ENCODE measurements around the gene DCST2. TPM values are rescaled to one million over a fixed set of nuclear protein-coding genes. Genes with fewer than 3 reads are reported as not detected.

DCST2 gene
- total and polyA plus RNA-seq, 2 donors from 2014 or later = 0.43 to 1.4 TPM

DNA sequence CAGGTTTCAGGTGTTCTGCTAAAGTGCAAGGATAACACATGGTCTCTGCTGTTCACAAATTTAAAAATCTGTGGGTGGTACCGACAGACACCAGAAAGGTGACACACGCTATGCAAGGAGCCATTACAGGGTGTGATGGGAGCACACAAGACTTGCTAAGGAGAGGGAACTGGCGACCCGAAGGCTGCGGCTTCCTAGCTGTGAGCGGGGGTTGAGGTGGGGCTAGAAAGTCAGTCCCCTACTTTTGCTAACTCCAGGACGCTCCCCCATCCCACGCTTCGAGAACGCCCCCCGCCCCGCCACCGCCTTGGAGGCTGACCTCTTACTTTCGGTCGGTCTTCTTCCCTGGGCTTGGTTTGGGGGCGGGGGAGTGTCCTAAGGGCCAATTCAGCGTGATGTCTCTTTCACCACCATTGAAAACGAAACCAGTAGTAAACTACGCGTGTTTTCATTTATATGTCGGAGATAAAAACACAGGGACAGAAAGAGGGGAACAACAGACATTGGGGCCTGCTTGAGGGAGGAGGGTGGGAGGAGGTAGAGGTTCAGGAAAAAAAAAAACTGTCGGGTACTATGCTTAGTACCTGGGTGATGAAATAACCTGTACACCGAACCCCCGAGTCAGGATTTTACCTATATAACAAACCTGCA, 58.0 kb downstream of the DCST2 start:
- Histone ChIP-seq H3K9ac (ENCODE audit: low read length in 3 of 3) (peak overlapping the region; percentile 75 to 98 (median 97)), H3K36me3 (ENCODE audit: control insufficient read depth in 2 of 3, insufficient read depth in 3 of 3, low read length in 3 of 3) (no peaks in the 10 kb centered on the region), H3K4me1 (ENCODE audit: control insufficient read depth in 2 of 3, insufficient read depth in 2 of 3, low read depth in 1 of 3, low read length in 3 of 3) (peaks cover 7 to 26% (median 18%) of the 10 kb centered on the region in 3 donors), H3K27me3 (ENCODE audit: control insufficient read depth, insufficient read depth, low read length) (no peaks in the 10 kb centered on the region), H3K4me3 (ENCODE audit: low read length in 3 of 3) (peak overlapping the region; percentile 75 to 94 (median 83)), H3K27ac (ENCODE audit: low read depth in 2 of 2, low read length in 2 of 2) (peak overlapping the region; percentile 96 to 98), H3K9me3 (ENCODE audit: control insufficient read depth in 2 of 3, insufficient read depth in 1 of 3, low read length in 3 of 3) (no peaks in the 10 kb centered on the region)
- intact Hi-C loops (cut with DNase I) = no loop called here
- TF ChIP-seq, protein P1, sequence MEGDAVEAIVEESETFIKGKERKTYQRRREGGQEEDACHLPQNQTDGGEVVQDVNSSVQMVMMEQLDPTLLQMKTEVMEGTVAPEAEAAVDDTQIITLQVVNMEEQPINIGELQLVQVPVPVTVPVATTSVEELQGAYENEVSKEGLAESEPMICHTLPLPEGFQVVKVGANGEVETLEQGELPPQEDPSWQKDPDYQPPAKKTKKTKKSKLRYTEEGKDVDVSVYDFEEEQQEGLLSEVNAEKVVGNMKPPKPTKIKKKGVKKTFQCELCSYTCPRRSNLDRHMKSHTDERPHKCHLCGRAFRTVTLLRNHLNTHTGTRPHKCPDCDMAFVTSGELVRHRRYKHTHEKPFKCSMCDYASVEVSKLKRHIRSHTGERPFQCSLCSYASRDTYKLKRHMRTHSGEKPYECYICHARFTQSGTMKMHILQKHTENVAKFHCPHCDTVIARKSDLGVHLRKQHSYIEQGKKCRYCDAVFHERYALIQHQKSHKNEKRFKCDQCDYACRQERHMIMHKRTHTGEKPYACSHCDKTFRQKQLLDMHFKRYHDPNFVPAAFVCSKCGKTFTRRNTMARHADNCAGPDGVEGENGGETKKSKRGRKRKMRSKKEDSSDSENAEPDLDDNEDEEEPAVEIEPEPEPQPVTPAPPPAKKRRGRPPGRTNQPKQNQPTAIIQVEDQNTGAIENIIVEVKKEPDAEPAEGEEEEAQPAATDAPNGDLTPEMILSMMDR (IDR thresholded peaks at IDR 0.05; ENCODE audit: borderline replicate concordance, extremely low read depth, insufficient read depth) = no peak
- DNase-seq (peak; percentile 63 to 90 (median 83)), FAIRE-seq (no peak)

DNA sequence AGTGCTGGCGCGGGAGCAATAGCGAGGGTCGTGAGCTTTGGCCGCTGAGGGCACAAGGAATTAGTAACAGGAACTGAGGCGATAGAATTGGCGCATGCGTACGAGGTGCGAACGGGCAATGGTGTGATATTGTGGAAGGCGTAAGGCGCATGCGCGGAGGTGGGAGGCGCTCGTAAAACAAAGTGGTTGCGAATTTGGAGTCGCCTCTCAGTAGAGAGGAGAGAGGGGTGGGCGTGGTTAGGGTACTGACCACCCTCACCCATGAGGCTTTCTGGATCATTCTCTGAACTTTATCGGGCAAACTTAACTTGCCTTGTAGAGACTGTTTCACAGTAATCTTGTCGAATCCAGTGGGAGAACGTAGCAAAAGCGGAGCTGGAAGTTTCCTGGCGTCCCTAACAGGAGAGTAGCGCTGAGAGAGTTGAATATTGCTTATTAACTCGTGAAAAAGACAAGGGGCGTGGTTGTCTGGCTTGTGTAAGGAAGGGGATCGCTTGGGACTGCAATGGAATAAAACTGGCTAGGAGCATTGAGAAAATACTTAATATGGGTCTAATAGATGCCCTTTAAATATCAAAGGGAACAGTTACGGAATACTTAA, 58.7 kb downstream of the DCST2 start:
- Histone ChIP-seq H3K9me3 (ENCODE audit: control insufficient read depth in 2 of 3, insufficient read depth in 1 of 3, low read length in 3 of 3) (no peaks in the 10 kb centered on the region), H3K36me3 (ENCODE audit: control insufficient read depth in 2 of 3, insufficient read depth in 3 of 3, low read length in 3 of 3) (no peaks in the 10 kb centered on the region), H3K9ac (ENCODE audit: low read length in 3 of 3) (peak overlapping the region; percentile 75 to 98 (median 97)), H3K27me3 (ENCODE audit: control insufficient read depth, insufficient read depth, low read length) (no peaks in the 10 kb centered on the region), H3K4me1 (ENCODE audit: control insufficient read depth in 2 of 3, insufficient read depth in 2 of 3, low read depth in 1 of 3, low read length in 3 of 3) (peaks cover 7 to 26% (median 18%) of the 10 kb centered on the region in 3 donors), H3K27ac (ENCODE audit: low read depth in 2 of 2, low read length in 2 of 2) (peak overlapping the region; percentile 96 to 98), H3K4me3 (ENCODE audit: low read length in 3 of 3) (peak overlapping the region; percentile 75 to 94 (median 83))
- DNase-seq = peak; percentile 97 to 99 (median 99)
- TF ChIP-seq, protein P1 (IDR thresholded peaks at IDR 0.05; ENCODE audit: borderline replicate concordance, extremely low read depth, insufficient read depth) = no peak
- intact Hi-C loops (cut with DNase I) = no loop called here
- no peak for FAIRE-seq

DNA sequence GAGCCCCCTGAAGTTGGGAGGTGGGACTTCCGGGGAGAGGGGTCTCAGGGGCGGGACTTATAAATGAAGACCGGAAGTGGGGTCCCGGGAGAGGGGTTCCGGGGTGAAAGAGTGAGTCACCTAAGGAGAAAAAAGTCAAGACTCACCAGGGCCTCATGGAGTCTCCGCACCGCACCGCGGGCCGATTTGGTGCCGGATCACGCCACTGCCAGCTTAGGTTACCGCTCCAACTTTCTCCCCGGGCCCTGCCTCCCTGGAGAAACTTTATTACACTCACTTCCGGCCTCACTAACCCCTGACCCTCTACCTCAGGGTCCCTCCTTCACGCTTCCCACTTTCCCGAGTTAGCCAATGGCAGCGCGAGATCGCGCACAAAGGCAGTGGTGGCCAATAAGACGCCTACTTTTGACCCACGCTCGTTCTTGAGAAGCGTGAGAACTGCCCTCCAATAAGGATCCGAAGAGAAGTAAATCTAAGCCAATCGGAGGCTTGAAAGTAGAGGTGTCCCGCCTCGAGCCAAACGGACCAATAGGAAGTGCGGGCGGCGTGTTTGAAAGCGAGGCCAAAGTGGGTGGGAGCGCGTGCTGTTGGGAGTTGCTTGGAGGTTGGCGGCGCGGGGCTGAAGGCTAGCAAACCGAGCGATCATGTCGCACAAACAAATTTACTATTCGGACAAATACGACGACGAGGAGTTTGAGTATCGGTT, 59.3 kb downstream of the DCST2 start, which contains the start of gene CKS1B:
TSS of gene CKS1B (plus strand) at position 580 of the 706 bp plus-strand sequence. CDS start at position 645, 65 bp downstream.
- Histone ChIP-seq H3K27ac (ENCODE audit: low read depth in 2 of 2, low read length in 2 of 2) (peak within 1 kb of the TSS; percentile 96 to 98), H3K4me3 (ENCODE audit: low read length in 3 of 3) (peak within 1 kb of the TSS; percentile 75 to 94 (median 83)), H3K36me3 (ENCODE audit: control insufficient read depth in 2 of 3, insufficient read depth in 3 of 3, low read length in 3 of 3) (no peaks in the 10 kb centered on the region), H3K9ac (ENCODE audit: low read length in 3 of 3) (peak within 1 kb of the TSS; percentile 93 to 98 (median 97)), H3K4me1 (ENCODE audit: control insufficient read depth in 2 of 3, insufficient read depth in 2 of 3, low read depth in 1 of 3, low read length in 3 of 3) (peaks cover 7 to 30% (median 20%) of the 10 kb centered on the region in 3 donors), H3K27me3 (ENCODE audit: control insufficient read depth, insufficient read depth, low read length) (no peaks in the 10 kb centered on the region), H3K9me3 (ENCODE audit: control insufficient read depth in 2 of 3, insufficient read depth in 1 of 3, low read length in 3 of 3) (no peaks in the 10 kb centered on the region)
- peak; percentile 99 for FAIRE-seq
- peak; percentile 99 to 100 (median 99) for DNase-seq
- intact Hi-C loops (cut with DNase I) = no loop called here
- TF ChIP-seq, protein P1 (IDR thresholded peaks at IDR 0.05; ENCODE audit: borderline replicate concordance, extremely low read depth, insufficient read depth) = no peak
